ENCODE measurements around the gene PPP1R2.

DNA sequence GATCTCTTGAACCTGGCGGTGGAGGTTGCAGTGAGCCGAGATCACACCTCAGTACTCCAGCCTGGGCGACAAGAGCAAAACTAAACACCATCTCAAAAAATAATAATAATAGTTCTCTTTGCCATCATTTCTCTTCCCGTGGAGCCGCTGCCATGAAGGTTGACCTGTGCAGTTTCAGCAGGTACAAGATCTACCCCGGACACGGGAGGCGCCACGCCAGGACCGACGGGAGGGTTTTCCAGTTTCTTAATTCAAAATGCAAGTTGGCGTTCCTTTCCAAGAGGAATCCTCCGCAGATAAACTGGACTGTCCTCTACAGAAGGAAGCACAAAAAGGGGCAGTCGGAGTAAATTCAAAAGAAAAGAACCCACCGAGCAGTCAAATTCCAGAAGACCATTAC is 11.3 kb upstream of the PPP1R2 start:
- TF ChIP-seq HBP1 (CRISPR knock-in tag; IDR thresholded peaks at IDR 0.05; ENCODE audit: low read depth): no peak
- TF ChIP-seq TAF1 (CRISPR knock-in tag; IDR thresholded peaks at IDR 0.05): no peak
- no peak for TF ChIP-seq CHD2 (IDR thresholded peaks at IDR 0.05; ENCODE audit: low read depth, low read length)
- TF ChIP-seq, protein P1, sequence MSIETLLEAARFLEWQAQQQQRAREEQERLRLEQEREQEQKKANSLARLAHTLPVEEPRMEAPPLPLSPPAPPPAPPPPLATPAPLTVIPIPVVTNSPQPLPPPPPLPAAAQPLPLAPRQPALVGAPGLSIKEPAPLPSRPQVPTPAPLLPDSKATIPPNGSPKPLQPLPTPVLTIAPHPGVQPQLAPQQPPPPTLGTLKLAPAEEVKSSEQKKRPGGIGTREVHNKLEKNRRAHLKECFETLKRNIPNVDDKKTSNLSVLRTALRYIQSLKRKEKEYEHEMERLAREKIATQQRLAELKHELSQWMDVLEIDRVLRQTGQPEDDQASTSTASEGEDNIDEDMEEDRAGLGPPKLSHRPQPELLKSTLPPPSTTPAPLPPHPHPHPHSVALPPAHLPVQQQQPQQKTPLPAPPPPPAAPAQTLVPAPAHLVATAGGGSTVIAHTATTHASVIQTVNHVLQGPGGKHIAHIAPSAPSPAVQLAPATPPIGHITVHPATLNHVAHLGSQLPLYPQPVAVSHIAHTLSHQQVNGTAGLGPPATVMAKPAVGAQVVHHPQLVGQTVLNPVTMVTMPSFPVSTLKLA (IDR thresholded peaks at IDR 0.05): no peak
- no peak for TF ChIP-seq STAG1 (CRISPR knock-in tag; IDR thresholded peaks at IDR 0.05)
